Tibial artery (tissue), 4 donors: Measurements from ENCODE around the gene TMPRSS6.

Experiments
- DNase-seq, 2 donors: peaks; one replicate each; pipeline ENCODE4 v3.0.0-alpha.2; 2019
- H3K27ac ChIP-seq, 2 donors: fragments of 200-600 bp; sonication (generic) in 1 of 2; 1 replicate in 1 of 2; 2 replicates in 1 of 2; pipeline ENCODE4 v1.5.1; 2018 to 2019; ENCODE audit warnings: mild to moderate bottlenecking in 1 of 2
- H3K27me3 ChIP-seq, 2 donors: fragments of 200-600 bp; sonication (generic) in 1 of 2; one replicate each; pipeline versions ENCODE4 v1.5.1 to v1.6.0; 2016 to 2019
- H3K36me3 ChIP-seq, 3 donors: fragments of 200-600 bp; sonication (generic) in 2 of 3; one replicate each; pipeline ENCODE4 v1.5.1; 2016 to 2019; ENCODE audit warnings: mild to moderate bottlenecking in 2 of 3
- H3K4me1 ChIP-seq, 4 donors: fragments of 200-600 bp; sonication (generic) in 2 of 4; 1 replicate in 3 of 4; 2 replicates in 1 of 4; pipeline ENCODE4 v1.5.1; 2016 to 2019
- H3K4me3 ChIP-seq, 2 donors: fragments of 200-600 bp; sonication (generic) in 1 of 2; 1 replicate in 1 of 2; 2 replicates in 1 of 2; pipeline ENCODE4 v1.5.1; 2018 to 2019; ENCODE audit warnings: mild to moderate bottlenecking in 2 of 2
- H3K9me3 ChIP-seq, 3 donors: fragments of 200-600 bp; sonication (generic) in 1 of 3; one replicate each; pipeline ENCODE4 v1.5.1; 2016 to 2019
- CTCF ChIP-seq, 2 experiments: fragments of 200-600 bp in 1 of 2; fragments of 450-650 bp in 1 of 2; IDR thresholded peaks; one replicate each; pipeline ENCODE4 v1.5.1; 2017 to 2019; ENCODE audit warnings: antibody characterized with exemption in 2 of 2, mild to moderate bottlenecking in 1 of 2, moderate library complexity in 1 of 2
- intact Hi-C: fragments of 100-400 bp; cut with DNase I; formaldehyde crosslinking; loops from one replicate; pipeline ENCODE4 v1.15.0; 2023; ENCODE audit warnings: low total_unique reads

The TMPRSS6 gene

GRCh38 chr22:37051391-37052385, 57.8 kb downstream of the TMPRSS6 start, which contains the start of gene KCTD17:
TSS of gene KCTD17 (plus strand) at chr22:37051742. CDS start at chr22:37051761, 19 bp downstream.
- Histone ChIP-seq H3K9me3 (no peaks in the 10 kb centered on the region), H3K4me3 (peak within 1 kb of the TSS; percentile 65 to 93), H3K36me3 (peaks cover 0 to 32% (median 20%) of the 10 kb centered on the region in 3 donors), H3K27me3 (no peaks in the 10 kb centered on the region), H3K27ac (peak within 1 kb of the TSS; percentile 24 to 44), H3K4me1 (peaks cover 0 to 23% (median 13%) of the 10 kb centered on the region in 4 donors)
- TF ChIP-seq CTCF (IDR thresholded peaks at IDR 0.05): no peak
- intact Hi-C loops: no loop called here
- peak; percentile 67 to 79 for DNase-seq

GRCh38 chr22:37050913-37051312, 58.6 kb downstream of the TMPRSS6 start:
- no peak for DNase-seq
- Histone ChIP-seq H3K4me3 (peak overlapping the region; percentile 65 to 93), H3K27ac (no peak overlapping the region), H3K27me3 (no peaks in the 10 kb centered on the region), H3K9me3 (no peaks in the 10 kb centered on the region), H3K36me3 (peaks cover 0 to 24% (median 12%) of the 10 kb centered on the region in 3 donors), H3K4me1 (peaks cover 0 to 23% (median 13%) of the 10 kb centered on the region in 4 donors)
- intact Hi-C loops: no loop called here
- TF ChIP-seq CTCF (IDR thresholded peaks at IDR 0.05): no peak

- TF ChIP-seq CTCF (IDR thresholded peaks at IDR 0.05): no peak
- Histone ChIP-seq H3K4me1 (peaks cover 0 to 23% (median 13%) of the 10 kb centered on the region in 4 donors), H3K9me3 (no peaks in the 10 kb centered on the region), H3K27ac (no peak overlapping the region), H3K4me3 (no peak overlapping the region), H3K36me3 (peaks cover 0 to 7% (median 0%) of the 10 kb centered on the region in 3 donors), H3K27me3 (no peaks in the 10 kb centered on the region)
- DNase-seq: no peak
- intact Hi-C loops: no loop called here
These were observed 60.3 kb downstream of the TMPRSS6 start for GRCh38 chr22:37049224-37049623.

- no peak for TF ChIP-seq CTCF (IDR thresholded peaks at IDR 0.05)
- Histone ChIP-seq H3K4me3 (no peak overlapping the region), H3K27me3 (peaks cover 0 to 5% of the 10 kb centered on the region in 2 donors), H3K36me3 (no peaks in the 10 kb centered on the region), H3K9me3 (no peaks in the 10 kb centered on the region), H3K27ac (no peak overlapping the region), H3K4me1 (peaks cover 0 to 23% (median 13%) of the 10 kb centered on the region in 4 donors)
- intact Hi-C loops: no loop called here
- DNase-seq: no peak
These were observed 61.4 kb downstream of the TMPRSS6 start for GRCh38 chr22:37048133-37048532.

GRCh38 chr22:37047006-37047405, 62.5 kb downstream of the TMPRSS6 start:
- intact Hi-C loops: no loop called here
- DNase-seq: no peak
- H3K36me3 ChIP-seq: no peaks in the 10 kb centered on the region
- no peak overlapping the region for H3K27ac ChIP-seq
- no peak for TF ChIP-seq CTCF (IDR thresholded peaks at IDR 0.05)
- H3K9me3 ChIP-seq: no peaks in the 10 kb centered on the region
- no peak overlapping the region for H3K4me3 ChIP-seq
- H3K27me3 ChIP-seq: peaks cover 0 to 8% of the 10 kb centered on the region in 2 donors
- peaks cover 0 to 11% (median 7%) of the 10 kb centered on the region in 4 donors for H3K4me1 ChIP-seq
